ENCODE measurements around the gene CFAP46.
"Not testable (repeated sequence)": the region's sequence is repeated elsewhere in the genome, so short reads cannot be mapped to it uniquely, and the experiment has no call there.

Gene CFAP46

GRCh38 chr10:132844069-132844809, 98.1 kb downstream of the CFAP46 start:
- no peak for DNase-seq (ENCODE audit: low read depth)

- DNase-seq (ENCODE audit: low read depth), result not testable (repeated sequence)
These were observed 99.1 kb downstream of the CFAP46 start for GRCh38 chr10:132843276-132843675.

- no peak for DNase-seq (ENCODE audit: low read depth)
These were observed 100.0 kb downstream of the CFAP46 start for GRCh38 chr10:132842397-132842796.

- no peak for DNase-seq (ENCODE audit: low read depth)
These were observed 100.8 kb downstream of the CFAP46 start for GRCh38 chr10:132841615-132841975.

- DNase-seq (ENCODE audit: low read depth), result no peak
These were observed 101.4 kb downstream of the CFAP46 start for GRCh38 chr10:132840698-132841614.

GRCh38 chr10:132839061-132839460, 103.3 kb downstream of the CFAP46 start:
- no peak for DNase-seq (ENCODE audit: low read depth)

GRCh38 chr10:132838346-132838970, 103.9 kb downstream of the CFAP46 start:
- DNase-seq (ENCODE audit: low read depth), result no peak

- DNase-seq (ENCODE audit: low read depth), result no peak
These were observed 104.5 kb downstream of the CFAP46 start for GRCh38 chr10:132837905-132838304.

GRCh38 chr10:132836832-132837540, 105.4 kb downstream of the CFAP46 start:
- DNase-seq (ENCODE audit: low read depth), result no peak

- DNase-seq (ENCODE audit: low read depth), result no peak
These were observed 106.0 kb downstream of the CFAP46 start for GRCh38 chr10:132836248-132836831.

- DNase-seq (ENCODE audit: low read depth), result no peak
These were observed 106.5 kb downstream of the CFAP46 start for GRCh38 chr10:132835848-132836233.

- DNase-seq (ENCODE audit: low read depth), result no peak
These were observed 107.2 kb downstream of the CFAP46 start for GRCh38 chr10:132834891-132835847.

- no peak for DNase-seq (ENCODE audit: low read depth)
These were observed 108.0 kb downstream of the CFAP46 start for GRCh38 chr10:132834311-132834761.

- DNase-seq (ENCODE audit: low read depth), result no peak
These were observed 108.8 kb downstream of the CFAP46 start for GRCh38 chr10:132833421-132834111.

- DNase-seq (ENCODE audit: low read depth), result no peak
These were observed 110.0 kb downstream of the CFAP46 start for GRCh38 chr10:132832186-132832969.

GRCh38 chr10:132829403-132829802, 113.0 kb downstream of the CFAP46 start:
- no peak for DNase-seq (ENCODE audit: low read depth)

GRCh38 chr10:132828681-132829080, 113.7 kb downstream of the CFAP46 start:
- no peak for DNase-seq (ENCODE audit: low read depth)

- DNase-seq (ENCODE audit: low read depth), result no peak
These were observed 114.4 kb downstream of the CFAP46 start for GRCh38 chr10:132827861-132828539.
